RWPE1 (cell line): ENCODE measurements around the gene LRRC26.
A peak's percentile ranks its signal among the peaks of the same experiment; 100 is the strongest.
"Not testable (repeated sequence)": the region's sequence is repeated elsewhere in the genome, so short reads cannot be mapped to it uniquely, and the experiment has no call there.

Source experiments
- CTCF ChIA-PET: fragments of 350-600 bp; sonication (Branson Sonifier 250); formaldehyde crosslinking; extraction: SDS; loops from one replicate; lab custom pipeline; 2021; lab: Yijun Ruan, JAX
- POLR2A ChIA-PET: fragments of 400-600 bp; formaldehyde crosslinking; extraction: SDS; loops from one replicate; lab custom pipeline; 2020; ENCODE audit warnings: antibody characterized with exemption; ENCODE audit not compliant: low non-redundant PET; lab: Yijun Ruan, JAX
- DNase-seq: peaks from one replicate; pipeline ENCODE4 v3.0.0; 2012; ENCODE audit warnings: low spot score
- H3K27ac ChIP-seq: fragments of 450-650 bp; 2 replicates; pipeline ENCODE4 v1.5.1; 2017
- TF ChIP-seq, protein P1 (sequence below): fragments of 450-650 bp; conservative IDR thresholded peaks from 2 replicates; pipeline ENCODE4 v1.5.1; 2017; ENCODE audit warnings: low read depth, mild to moderate bottlenecking

The LRRC26 gene

DNA sequence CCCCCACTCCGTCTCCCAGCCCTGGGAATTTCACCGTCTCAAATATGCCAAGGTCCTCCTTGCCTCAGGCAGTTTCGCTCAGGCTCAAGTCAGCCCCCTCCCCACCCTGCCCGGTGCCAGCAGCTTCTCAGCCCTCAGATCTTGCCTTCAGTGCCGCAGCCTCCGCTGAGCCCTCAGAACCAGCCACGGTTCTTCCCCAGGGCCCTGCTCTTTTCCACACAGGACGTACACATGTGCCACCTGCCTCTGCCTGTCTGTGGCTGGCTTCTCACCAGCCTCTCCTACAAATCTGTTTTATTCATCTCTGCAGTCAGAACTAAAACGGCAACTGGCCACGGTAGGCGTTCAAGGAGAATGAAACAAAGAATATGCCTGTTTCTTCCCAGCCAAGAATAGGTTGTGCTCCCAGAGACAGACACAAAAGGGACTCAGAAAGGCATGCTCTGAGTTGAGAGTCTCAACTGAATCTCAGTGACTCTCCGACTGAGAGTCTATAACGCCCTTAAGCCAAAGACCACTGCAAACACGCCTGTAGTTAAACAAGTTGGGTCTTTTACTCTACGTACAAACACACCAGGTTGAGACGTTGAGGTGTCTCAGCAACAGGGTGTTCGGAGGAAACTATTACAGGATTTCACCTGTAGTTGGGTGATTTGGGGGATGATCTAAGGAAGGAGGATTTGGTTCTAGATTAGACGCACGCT is 41.5 kb downstream of the LRRC26 start:
- POLR2A ChIA-PET = interaction anchor here (0.7 to 1.1 kb wide), 2 partner anchors 35 to 40 kb away, joined by 5 to 7 read pairs; no protein-coding TSS in a partner anchor

DNA sequence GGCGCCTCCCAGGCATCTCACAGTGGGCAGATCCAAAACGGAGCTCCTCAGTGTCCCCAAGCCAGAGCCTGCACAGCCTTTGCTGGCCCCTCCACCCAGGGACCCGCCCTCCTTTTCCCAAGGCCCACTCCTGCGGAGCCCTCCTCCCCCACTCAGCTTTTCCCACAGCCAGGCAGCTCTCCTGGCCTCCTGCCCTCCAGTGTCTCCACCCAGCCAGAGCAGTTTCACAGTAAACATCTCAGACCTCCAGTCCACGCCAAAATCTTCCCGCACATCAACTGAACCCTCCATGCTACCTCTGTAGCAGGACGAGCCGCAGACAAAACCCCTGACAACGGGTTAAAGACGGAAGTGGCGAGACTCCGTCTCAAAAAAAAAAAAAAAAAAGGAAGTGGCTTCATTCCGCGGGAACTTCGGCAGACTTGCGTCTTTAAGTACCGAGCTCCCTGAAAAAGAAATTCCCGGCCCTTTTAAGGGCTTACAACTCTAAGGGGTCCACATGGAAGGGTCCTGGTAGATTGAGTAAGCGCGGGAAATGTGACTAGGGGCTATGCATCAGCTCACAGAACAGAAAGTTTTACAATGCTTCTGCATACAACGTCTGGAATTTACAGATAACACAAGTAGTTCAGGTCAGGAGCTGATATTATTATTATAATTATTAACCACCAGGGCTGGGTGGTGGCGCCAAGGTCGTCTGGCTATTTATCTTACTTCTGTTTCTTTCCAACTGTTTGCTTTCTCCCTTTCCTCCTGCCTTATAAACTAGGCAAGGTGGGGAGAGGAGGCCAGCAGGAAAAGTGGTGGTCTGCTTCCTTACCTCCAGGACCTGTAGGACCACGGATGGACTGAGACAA is 42.3 kb downstream of the LRRC26 start:
- POLR2A ChIA-PET = interaction anchor here (0.7 kb wide), 1 partner anchor 36 kb away, joined by 7 read pairs; no protein-coding TSS in a partner anchor
- peak overlapping the region; percentile 83 for H3K27ac ChIP-seq
- CTCF ChIA-PET = interaction anchor here (0.9 to 1.6 kb wide), 4 partner anchors 61 to 175 kb away, joined by 3 to 9 read pairs (median 4); partner anchors contain the start of genes ANAPC2, NRARP and SSNA1
- TF ChIP-seq, protein P1, sequence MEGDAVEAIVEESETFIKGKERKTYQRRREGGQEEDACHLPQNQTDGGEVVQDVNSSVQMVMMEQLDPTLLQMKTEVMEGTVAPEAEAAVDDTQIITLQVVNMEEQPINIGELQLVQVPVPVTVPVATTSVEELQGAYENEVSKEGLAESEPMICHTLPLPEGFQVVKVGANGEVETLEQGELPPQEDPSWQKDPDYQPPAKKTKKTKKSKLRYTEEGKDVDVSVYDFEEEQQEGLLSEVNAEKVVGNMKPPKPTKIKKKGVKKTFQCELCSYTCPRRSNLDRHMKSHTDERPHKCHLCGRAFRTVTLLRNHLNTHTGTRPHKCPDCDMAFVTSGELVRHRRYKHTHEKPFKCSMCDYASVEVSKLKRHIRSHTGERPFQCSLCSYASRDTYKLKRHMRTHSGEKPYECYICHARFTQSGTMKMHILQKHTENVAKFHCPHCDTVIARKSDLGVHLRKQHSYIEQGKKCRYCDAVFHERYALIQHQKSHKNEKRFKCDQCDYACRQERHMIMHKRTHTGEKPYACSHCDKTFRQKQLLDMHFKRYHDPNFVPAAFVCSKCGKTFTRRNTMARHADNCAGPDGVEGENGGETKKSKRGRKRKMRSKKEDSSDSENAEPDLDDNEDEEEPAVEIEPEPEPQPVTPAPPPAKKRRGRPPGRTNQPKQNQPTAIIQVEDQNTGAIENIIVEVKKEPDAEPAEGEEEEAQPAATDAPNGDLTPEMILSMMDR = no peak
- no peak for DNase-seq

More for the DNA sequence above, 41.5 kb downstream of the LRRC26 start:
- H3K27ac ChIP-seq = peak overlapping the region; percentile 83
- DNase-seq = no peak
- TF ChIP-seq, protein P1 = no peak
- CTCF ChIA-PET = interaction anchor here (0.9 to 1.4 kb wide), 3 partner anchors 60 to 174 kb away, joined by 3 to 9 read pairs (median 4); partner anchors contain the start of genes ANAPC2, NRARP and SSNA1

- CTCF ChIA-PET = interaction anchor here (0.6 to 1.6 kb wide), 5 partner anchors 63 to 341 kb away, joined by 3 to 9 read pairs (median 3); partner anchors contain the start of gene RNF224
- no peak for DNase-seq
- TF ChIP-seq, protein P1 = no peak
- POLR2A ChIA-PET = no interaction called here
- H3K27ac ChIP-seq = peak overlapping the region; percentile 83
These were observed 43.1 kb downstream of the LRRC26 start for GRCh38 chr9:137126786-137127185.

DNA sequence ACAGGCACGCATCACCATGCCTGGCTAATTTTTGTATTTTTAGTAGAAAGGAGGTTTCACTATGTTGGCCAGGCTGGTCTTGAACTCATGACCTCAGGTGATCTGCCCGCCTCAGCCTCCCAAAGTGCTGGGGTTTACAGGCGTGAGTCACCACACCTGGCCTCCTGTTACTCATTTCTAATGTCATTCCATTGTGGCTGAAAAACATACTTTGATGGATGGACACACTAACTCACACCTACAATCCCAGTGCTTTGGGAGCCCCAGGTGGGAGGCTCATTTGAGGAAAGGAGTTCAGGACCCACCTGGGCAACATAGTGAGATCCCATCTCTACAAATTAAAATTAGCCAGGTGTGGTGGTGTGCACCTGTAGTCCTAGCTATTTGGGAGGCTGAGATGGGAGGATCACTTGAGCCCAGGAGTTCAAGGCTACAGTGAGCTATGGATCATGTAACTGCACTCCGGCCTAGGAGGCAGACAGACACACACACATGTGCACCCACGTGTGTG is 45.8 kb downstream of the LRRC26 start:
- POLR2A ChIA-PET, H3K27ac ChIP-seq, DNase-seq: not testable (repeated sequence)
- CTCF ChIA-PET = interaction anchor here (1.1 to 1.2 kb wide), 3 partner anchors 13 to 53 kb away, joined by 3 to 7 read pairs (median 3); no protein-coding TSS in a partner anchor

- POLR2A ChIA-PET = no interaction called here
- H3K27ac ChIP-seq = no peak overlapping the region
- DNase-seq = no peak
- TF ChIP-seq, protein P1 = no peak
- CTCF ChIA-PET = interaction anchor here (0.6 to 1.2 kb wide), 3 partner anchors 18 to 73 kb away, joined by 3 read pairs; no protein-coding TSS in a partner anchor
These were observed 46.4 kb downstream of the LRRC26 start for GRCh38 chr9:137123468-137123837.

GRCh38 chr9:137122796-137123467 is 46.9 kb downstream of the LRRC26 start:
- CTCF ChIA-PET = interaction anchor here (0.6 to 1.2 kb wide), 3 partner anchors 18 to 73 kb away, joined by 3 read pairs; no protein-coding TSS in a partner anchor
- POLR2A ChIA-PET = not testable (repeated sequence)

GRCh38 chr9:137121927-137122795 is 47.7 kb downstream of the LRRC26 start:
- POLR2A ChIA-PET, DNase-seq, H3K27ac ChIP-seq, CTCF ChIA-PET: not testable (repeated sequence)

More at GRCh38 chr9:137122796-137123467, 46.9 kb downstream of the LRRC26 start:
- H3K27ac ChIP-seq, DNase-seq: not testable (repeated sequence)
